PFSK-1 (cell line): Measurements from ENCODE around the gene ZAP70.

Source experiments
- FOXP2 ChIP-seq: optimal IDR thresholded peaks from 2 replicates; pipeline ENCODE3; 2011; ENCODE audit warnings: borderline replicate concordance, control low read depth, inconsistent platforms; ENCODE audit not compliant: insufficient read depth; ENCODE audit errors: extremely low read length, extremely low read depth
- POLR2AphosphoS5 ChIP-seq: IDR thresholded peaks from 2 replicates; pipeline ENCODE4 v1.6.1; 2012; ENCODE audit warnings: low read depth, mild to moderate bottlenecking, control low read depth, low read length, moderate library complexity
- REST ChIP-seq, 2 experiments: IDR thresholded peaks; 2 replicates each; pipeline versions ENCODE4 v1.6.1 to v1.8.0; 2011 to 2012; ENCODE audit warnings: low read depth in 2 of 2, low read length in 2 of 2, control low read depth in 1 of 2, inconsistent platforms in 1 of 2, mild to moderate bottlenecking in 1 of 2, moderate library complexity in 1 of 2; ENCODE audit not compliant: insufficient read depth in 1 of 2
- SIN3A ChIP-seq: IDR thresholded peaks from 2 replicates; pipeline ENCODE4 v1.6.1; 2012; ENCODE audit warnings: mild to moderate bottlenecking, low read length, moderate library complexity, borderline replicate concordance; ENCODE audit not compliant: insufficient read depth
- TAF1 ChIP-seq: IDR thresholded peaks from 2 replicates; pipeline ENCODE4 v1.6.1; 2012; ENCODE audit warnings: low read length, control low read depth, borderline replicate concordance; ENCODE audit not compliant: insufficient read depth

Gene ZAP70

GRCh38 chr2:97747716-97748115 is 34.3 kb downstream of the ZAP70 start:
- TF ChIP-seq POLR2AphosphoS5, result no peak
- no peak for TF ChIP-seq REST (IDR thresholded peaks at IDR 0.05; ENCODE audit: insufficient read depth in 1 of 2, low read depth in 2 of 2, low read length in 2 of 2)
- no peak for TF ChIP-seq FOXP2
- TF ChIP-seq TAF1, result no peak

- no peak for TF ChIP-seq POLR2AphosphoS5
- no peak for TF ChIP-seq SIN3A
- no peak for TF ChIP-seq REST (IDR thresholded peaks at IDR 0.05; ENCODE audit: insufficient read depth in 1 of 2, low read depth in 2 of 2, low read length in 2 of 2)
- TF ChIP-seq FOXP2, result no peak
- no peak for TF ChIP-seq TAF1
Observed at GRCh38 chr2:97749581-97749980, 36.2 kb downstream of the ZAP70 start.

GRCh38 chr2:97750017-97750416 is 36.6 kb downstream of the ZAP70 start:
- TF ChIP-seq SIN3A (no peak), POLR2AphosphoS5 (no peak), FOXP2 (no peak), REST (IDR thresholded peaks at IDR 0.05; ENCODE audit: insufficient read depth in 1 of 2, low read depth in 2 of 2, low read length in 2 of 2) (no peak), TAF1 (no peak)

- TF ChIP-seq FOXP2 (no peak), POLR2AphosphoS5 (no peak), REST (IDR thresholded peaks at IDR 0.05; ENCODE audit: insufficient read depth in 1 of 2, low read depth in 2 of 2, low read length in 2 of 2) (no peak)
Observed at GRCh38 chr2:97751752-97752151, 38.4 kb downstream of the ZAP70 start.

GRCh38 chr2:97752342-97753334 is 39.3 kb downstream of the ZAP70 start:
- TF ChIP-seq POLR2AphosphoS5 (no peak), REST (IDR thresholded peaks at IDR 0.05; ENCODE audit: insufficient read depth in 1 of 2, low read depth in 2 of 2, low read length in 2 of 2) (no peak), TAF1 (no peak), SIN3A (no peak), FOXP2 (no peak)
